ENCODE data around the gene LSM14B.

LSM14B gene

GRCh38 chr20:62131560-62132320 is 9.5 kb downstream of the LSM14B start:
- Histone ChIP-seq H4K12ac (ENCODE audit: low read depth, low read length) (no peak overlapping the region), H3K4me1 (ENCODE audit: control insufficient read depth in 1 of 2, insufficient read depth in 2 of 2, low read length in 2 of 2) (peaks cover 3 to 10% of the 10 kb centered on the region in 2 experiments), H3K27ac (ENCODE audit: low read depth, low read length) (no peak overlapping the region), H3K9me3 (ENCODE audit: insufficient read depth, low read depth, low read length) (peaks cover 5% of the 10 kb centered on the region), H2BK120ac (ENCODE audit: insufficient read depth, low read length, poor library complexity) (no peak overlapping the region), H3K9ac (ENCODE audit: low read length) (no peak overlapping the region), H3K79me2 (ENCODE audit: control insufficient read depth, insufficient read depth, low read length, poor library complexity) (no peaks in the 10 kb centered on the region), H4K8ac (ENCODE audit: low read depth, low read length) (no peak overlapping the region), H2BK5ac (ENCODE audit: low read depth, low read length, poor library complexity) (no peak overlapping the region), H3K23ac (ENCODE audit: low read length) (no peak overlapping the region), H2AFZ (ENCODE audit: insufficient read depth, low read length, poor library complexity) (no peak overlapping the region), H3K79me1 (ENCODE audit: low read length) (no peaks in the 10 kb centered on the region), H3K14ac (ENCODE audit: low read length) (no peak overlapping the region), H3K36me3 (ENCODE audit: control insufficient read depth in 1 of 2, insufficient read depth in 2 of 2, low read length in 2 of 2) (peaks cover 79 to 85% of the 10 kb centered on the region in 2 experiments), H3K27me3 (ENCODE audit: insufficient read depth, low read length) (no peaks in the 10 kb centered on the region), H3K4me3 (ENCODE audit: low read depth, low read length) (no peak overlapping the region), H3K4ac (ENCODE audit: low read depth, low read length) (no peak overlapping the region), H3K18ac (ENCODE audit: low read length) (no peak overlapping the region), H2AK5ac (ENCODE audit: low read length) (no peak overlapping the region), H4K91ac (ENCODE audit: low read depth, low read length) (no peak overlapping the region), H3K4me2 (ENCODE audit: low read length) (no peak overlapping the region), H2BK12ac (ENCODE audit: low read length) (no peak overlapping the region)
- no CpG with 5 or more reads among the region's 25 CpGs for WGBS (ENCODE audit: extremely low coverage, insufficient coverage, insufficient read length)
- DNase-seq: no peak

GRCh38 chr20:62132421-62132820 is 10.1 kb downstream of the LSM14B start:
- Histone ChIP-seq H2BK5ac (ENCODE audit: low read depth, low read length, poor library complexity) (no peak overlapping the region), H2BK120ac (ENCODE audit: insufficient read depth, low read length, poor library complexity) (no peak overlapping the region), H4K8ac (ENCODE audit: low read depth, low read length) (no peak overlapping the region), H3K9me3 (ENCODE audit: insufficient read depth, low read depth, low read length) (peaks cover 5% of the 10 kb centered on the region), H2AK5ac (ENCODE audit: low read length) (no peak overlapping the region), H3K27me3 (ENCODE audit: insufficient read depth, low read length) (no peaks in the 10 kb centered on the region), H3K18ac (ENCODE audit: low read length) (no peak overlapping the region), H3K79me2 (ENCODE audit: control insufficient read depth, insufficient read depth, low read length, poor library complexity) (no peaks in the 10 kb centered on the region), H3K79me1 (ENCODE audit: low read length) (no peaks in the 10 kb centered on the region), H2BK12ac (ENCODE audit: low read length) (no peak overlapping the region), H3K36me3 (ENCODE audit: control insufficient read depth in 1 of 2, insufficient read depth in 2 of 2, low read length in 2 of 2) (peaks cover 78 to 86% of the 10 kb centered on the region in 2 experiments), H3K27ac (ENCODE audit: low read depth, low read length) (no peak overlapping the region), H4K91ac (ENCODE audit: low read depth, low read length) (no peak overlapping the region), H3K23ac (ENCODE audit: low read length) (no peak overlapping the region), H3K4ac (ENCODE audit: low read depth, low read length) (no peak overlapping the region), H4K12ac (ENCODE audit: low read depth, low read length) (no peak overlapping the region), H3K4me3 (ENCODE audit: low read depth, low read length) (no peak overlapping the region), H3K4me2 (ENCODE audit: low read length) (no peak overlapping the region), H3K9ac (ENCODE audit: low read length) (no peak overlapping the region), H3K4me1 (ENCODE audit: control insufficient read depth in 1 of 2, insufficient read depth in 2 of 2, low read length in 2 of 2) (peaks cover 3 to 10% of the 10 kb centered on the region in 2 experiments), H3K14ac (ENCODE audit: low read length) (no peak overlapping the region), H2AFZ (ENCODE audit: insufficient read depth, low read length, poor library complexity) (no peak overlapping the region)
- no peak for DNase-seq
- no CpG with 5 or more reads among the region's 7 CpGs for WGBS (ENCODE audit: extremely low coverage, insufficient coverage, insufficient read length)

GRCh38 chr20:62133051-62133845 is 11.0 kb downstream of the LSM14B start:
- Histone ChIP-seq H4K91ac (ENCODE audit: low read depth, low read length) (no peak overlapping the region), H3K4ac (ENCODE audit: low read depth, low read length) (no peak overlapping the region), H3K36me3 (ENCODE audit: control insufficient read depth in 1 of 2, insufficient read depth in 2 of 2, low read length in 2 of 2) (peaks cover 78 to 86% of the 10 kb centered on the region in 2 experiments), H3K4me2 (ENCODE audit: low read length) (no peak overlapping the region), H3K14ac (ENCODE audit: low read length) (no peak overlapping the region), H3K4me3 (ENCODE audit: low read depth, low read length) (no peak overlapping the region), H3K4me1 (ENCODE audit: control insufficient read depth in 1 of 2, insufficient read depth in 2 of 2, low read length in 2 of 2) (peaks cover under 1 to 3% of the 10 kb centered on the region in 2 experiments), H3K27me3 (ENCODE audit: insufficient read depth, low read length) (no peaks in the 10 kb centered on the region), H3K79me2 (ENCODE audit: control insufficient read depth, insufficient read depth, low read length, poor library complexity) (no peaks in the 10 kb centered on the region), H2AFZ (ENCODE audit: insufficient read depth, low read length, poor library complexity) (no peak overlapping the region), H4K12ac (ENCODE audit: low read depth, low read length) (no peak overlapping the region), H2BK5ac (ENCODE audit: low read depth, low read length, poor library complexity) (no peak overlapping the region), H4K8ac (ENCODE audit: low read depth, low read length) (no peak overlapping the region), H2BK120ac (ENCODE audit: insufficient read depth, low read length, poor library complexity) (no peak overlapping the region), H3K79me1 (ENCODE audit: low read length) (no peaks in the 10 kb centered on the region), H3K9ac (ENCODE audit: low read length) (no peak overlapping the region), H2BK12ac (ENCODE audit: low read length) (no peak overlapping the region), H3K18ac (ENCODE audit: low read length) (no peak overlapping the region), H3K9me3 (ENCODE audit: insufficient read depth, low read depth, low read length) (peaks cover 6% of the 10 kb centered on the region), H3K23ac (ENCODE audit: low read length) (no peak overlapping the region), H2AK5ac (ENCODE audit: low read length) (no peak overlapping the region), H3K27ac (ENCODE audit: low read depth, low read length) (no peak overlapping the region)
- no CpG with 5 or more reads among the region's 29 CpGs for WGBS (ENCODE audit: extremely low coverage, insufficient coverage, insufficient read length)
- no peak for DNase-seq

GRCh38 chr20:62133864-62134263 is 11.6 kb downstream of the LSM14B start:
- no peaks in the 10 kb centered on the region for H3K79me1 ChIP-seq (ENCODE audit: low read length)
- H3K27me3 ChIP-seq (ENCODE audit: insufficient read depth, low read length): no peaks in the 10 kb centered on the region
- no peak overlapping the region for H4K12ac ChIP-seq (ENCODE audit: low read depth, low read length)
- peaks cover 6% of the 10 kb centered on the region for H3K9me3 ChIP-seq (ENCODE audit: insufficient read depth, low read depth, low read length)
- peaks cover 0 to 1% of the 10 kb centered on the region in 2 experiments for H3K4me1 ChIP-seq (ENCODE audit: control insufficient read depth in 1 of 2, insufficient read depth in 2 of 2, low read length in 2 of 2)
- no peak for DNase-seq
- H3K23ac ChIP-seq (ENCODE audit: low read length): no peak overlapping the region
- H2BK120ac ChIP-seq (ENCODE audit: insufficient read depth, low read length, poor library complexity): no peak overlapping the region
- H3K18ac ChIP-seq (ENCODE audit: low read length): no peak overlapping the region
- H2AK5ac ChIP-seq (ENCODE audit: low read length): no peak overlapping the region
- H3K4ac ChIP-seq (ENCODE audit: low read depth, low read length): no peak overlapping the region
- H2BK12ac ChIP-seq (ENCODE audit: low read length): no peak overlapping the region
- H3K14ac ChIP-seq (ENCODE audit: low read length): no peak overlapping the region
- no peak overlapping the region for H3K9ac ChIP-seq (ENCODE audit: low read length)
- H3K27ac ChIP-seq (ENCODE audit: low read depth, low read length): no peak overlapping the region
- no CpG with 5 or more reads among the region's 12 CpGs for WGBS (ENCODE audit: extremely low coverage, insufficient coverage, insufficient read length)
- no peak overlapping the region for H4K91ac ChIP-seq (ENCODE audit: low read depth, low read length)
- no peak overlapping the region for H2AFZ ChIP-seq (ENCODE audit: insufficient read depth, low read length, poor library complexity)
- H3K79me2 ChIP-seq (ENCODE audit: control insufficient read depth, insufficient read depth, low read length, poor library complexity): no peaks in the 10 kb centered on the region
- no peak overlapping the region for H2BK5ac ChIP-seq (ENCODE audit: low read depth, low read length, poor library complexity)
- no peak overlapping the region for H4K8ac ChIP-seq (ENCODE audit: low read depth, low read length)
- no peak overlapping the region for H3K4me2 ChIP-seq (ENCODE audit: low read length)
- peaks cover 83 to 90% of the 10 kb centered on the region in 2 experiments for H3K36me3 ChIP-seq (ENCODE audit: control insufficient read depth in 1 of 2, insufficient read depth in 2 of 2, low read length in 2 of 2)
- H3K4me3 ChIP-seq (ENCODE audit: low read depth, low read length): no peak overlapping the region

Data from trophoblast cell (in vitro differentiated cells and primary cell).